Osteoblast (primary cell): ENCODE results near the gene STAU1. TPM values are rescaled to one million over a fixed set of nuclear protein-coding genes. Genes with fewer than 3 reads are reported as not detected.

Experiments used
- DNase-seq: peaks from one replicate; pipeline ENCODE4 v3.0.0; 2011; ENCODE audit warnings: low spot score, mixed read lengths; ENCODE audit not compliant: insufficient read length; ENCODE audit errors: missing footprints
- H2AFZ ChIP-seq: 2 replicates; pipeline ENCODE4 v1.6.0; 2011; ENCODE audit warnings: mild to moderate bottlenecking, low read length
- H3K27ac ChIP-seq: 2 replicates; pipeline ENCODE4 v1.5.1; 2011; ENCODE audit warnings: mild to moderate bottlenecking, low read depth, low read length, moderate library complexity
- H3K27me3 ChIP-seq: 2 replicates; pipeline ENCODE4 v1.6.0; 2012; ENCODE audit warnings: mild to moderate bottlenecking, control low read depth, inconsistent platforms, low read length, moderate library complexity; ENCODE audit not compliant: insufficient read depth
- H3K36me3 ChIP-seq: 2 replicates; pipeline ENCODE4 v1.5.1; 2011; ENCODE audit warnings: mild to moderate bottlenecking, low read length, control low read depth, moderate library complexity; ENCODE audit not compliant: insufficient read depth
- H3K4me1 ChIP-seq: 2 replicates; pipeline ENCODE4 v1.5.1; 2011; ENCODE audit warnings: mild to moderate bottlenecking, low read length, control low read depth, moderate library complexity; ENCODE audit not compliant: insufficient read depth
- H3K4me2 ChIP-seq: 2 replicates; pipeline ENCODE4 v1.6.0; 2011; ENCODE audit warnings: mild to moderate bottlenecking, low read length; ENCODE audit not compliant: insufficient read depth
- H3K4me3 ChIP-seq: fragments of 200-600 bp; sonication (generic); 3 replicates; pipeline ENCODE4 v1.5.1; 2012; ENCODE audit warnings: mild to moderate bottlenecking, low read length, inconsistent platforms; ENCODE audit not compliant: insufficient read depth
- H3K79me2 ChIP-seq: 2 replicates; pipeline ENCODE4 v1.6.0; 2012; ENCODE audit warnings: mild to moderate bottlenecking, low read length, control low read depth, inconsistent platforms; ENCODE audit not compliant: insufficient read depth
- H3K9me3 ChIP-seq: 2 replicates; pipeline ENCODE4 v1.5.1; 2011; ENCODE audit warnings: low read depth, low read length, control low read depth
- H4K20me1 ChIP-seq: 2 replicates; pipeline ENCODE4 v1.6.0; 2012; ENCODE audit warnings: mild to moderate bottlenecking, low read length, control low read depth; ENCODE audit not compliant: insufficient read depth
- total RNA-seq: library from RNA; depleted of rRNA; stranded (reverse); fragments of >200 nt; gene quantifications from 2 replicates; pipeline ENCODE4 v1.2.3, GENCODE V29; 2012
- TF ChIP-seq, protein P1 (sequence below): IDR thresholded peaks from 2 replicates; pipeline ENCODE4 v1.5.1; 2011; ENCODE audit warnings: mild to moderate bottlenecking, low read depth, low read length, moderate library complexity; ENCODE audit errors: extremely low read depth

STAU1 gene
- total RNA-seq, 1 donor, result 64.8 TPM

DNA sequence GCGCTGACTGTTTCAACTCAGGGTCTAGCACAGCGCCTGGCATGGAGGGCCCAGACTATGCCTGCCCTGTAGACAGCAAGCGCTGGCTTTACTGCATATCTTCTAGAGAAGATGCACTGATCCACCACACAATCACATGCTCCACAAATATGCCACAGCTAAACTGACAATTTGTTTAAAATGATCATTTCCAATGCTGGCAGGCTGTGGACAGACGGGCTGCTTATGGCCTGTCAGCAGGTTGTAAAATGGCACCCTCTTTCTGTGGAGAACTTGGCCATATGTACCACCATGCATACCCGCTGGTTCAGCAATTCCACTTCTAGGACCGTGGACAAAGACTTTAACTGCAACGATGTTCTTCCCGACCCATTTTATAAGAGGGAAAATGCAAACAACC, 40.8 kb downstream of the STAU1 start:
- no peak for DNase-seq
- no peak overlapping the region for H3K27ac ChIP-seq
- H3K4me3 ChIP-seq, result no peak overlapping the region
- peaks cover 44% of the 10 kb centered on the region for H3K79me2 ChIP-seq
- no peak overlapping the region for H2AFZ ChIP-seq
- TF ChIP-seq, protein P1, sequence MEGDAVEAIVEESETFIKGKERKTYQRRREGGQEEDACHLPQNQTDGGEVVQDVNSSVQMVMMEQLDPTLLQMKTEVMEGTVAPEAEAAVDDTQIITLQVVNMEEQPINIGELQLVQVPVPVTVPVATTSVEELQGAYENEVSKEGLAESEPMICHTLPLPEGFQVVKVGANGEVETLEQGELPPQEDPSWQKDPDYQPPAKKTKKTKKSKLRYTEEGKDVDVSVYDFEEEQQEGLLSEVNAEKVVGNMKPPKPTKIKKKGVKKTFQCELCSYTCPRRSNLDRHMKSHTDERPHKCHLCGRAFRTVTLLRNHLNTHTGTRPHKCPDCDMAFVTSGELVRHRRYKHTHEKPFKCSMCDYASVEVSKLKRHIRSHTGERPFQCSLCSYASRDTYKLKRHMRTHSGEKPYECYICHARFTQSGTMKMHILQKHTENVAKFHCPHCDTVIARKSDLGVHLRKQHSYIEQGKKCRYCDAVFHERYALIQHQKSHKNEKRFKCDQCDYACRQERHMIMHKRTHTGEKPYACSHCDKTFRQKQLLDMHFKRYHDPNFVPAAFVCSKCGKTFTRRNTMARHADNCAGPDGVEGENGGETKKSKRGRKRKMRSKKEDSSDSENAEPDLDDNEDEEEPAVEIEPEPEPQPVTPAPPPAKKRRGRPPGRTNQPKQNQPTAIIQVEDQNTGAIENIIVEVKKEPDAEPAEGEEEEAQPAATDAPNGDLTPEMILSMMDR, result no peak
- H3K4me1 ChIP-seq, result no peaks in the 10 kb centered on the region
- peaks cover 11% of the 10 kb centered on the region for H4K20me1 ChIP-seq
- H3K4me2 ChIP-seq, result no peak overlapping the region
- H3K27me3 ChIP-seq, result no peaks in the 10 kb centered on the region
- H3K36me3 ChIP-seq, result peaks cover 37% of the 10 kb centered on the region
- no peaks in the 10 kb centered on the region for H3K9me3 ChIP-seq

DNA sequence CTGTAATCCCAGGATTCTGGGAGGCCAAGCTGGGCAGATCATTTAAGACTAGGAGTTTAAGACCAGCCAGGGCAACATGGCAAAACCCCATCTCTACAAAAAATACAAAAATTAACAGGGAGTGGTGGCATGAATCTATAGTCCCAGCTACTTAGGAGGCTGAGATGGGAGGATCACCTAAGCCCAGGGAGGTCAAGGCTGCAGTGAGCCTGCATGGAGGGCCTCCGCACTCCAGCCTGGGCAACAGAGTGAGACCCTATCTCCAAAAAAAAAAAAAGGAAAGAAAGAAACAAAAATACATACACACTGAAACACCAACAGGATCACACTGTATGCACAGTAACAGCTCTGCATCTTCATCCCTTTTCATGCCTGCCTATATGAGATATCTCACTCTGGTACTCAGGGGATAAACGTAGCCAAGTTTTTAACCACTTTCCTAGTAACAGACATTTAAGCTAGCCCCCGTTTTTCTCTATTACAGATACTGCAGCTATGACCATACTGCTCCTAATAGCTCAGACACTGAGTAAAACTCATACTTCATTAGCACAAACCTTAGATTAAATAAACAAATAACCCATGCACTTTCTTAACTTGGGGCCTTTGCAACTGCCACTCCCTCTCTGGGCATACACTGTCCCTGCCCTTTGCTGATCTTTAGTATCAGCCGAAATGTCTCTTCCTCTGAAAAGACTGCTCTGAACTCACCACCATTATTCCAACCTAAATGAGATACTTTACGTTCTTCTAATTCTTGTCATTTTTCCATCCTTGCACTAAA, 41.5 kb downstream of the STAU1 start:
- Histone ChIP-seq H3K4me3 (no peak overlapping the region), H3K27me3 (no peaks in the 10 kb centered on the region), H2AFZ (no peak overlapping the region), H3K4me1 (no peaks in the 10 kb centered on the region), H3K4me2 (no peak overlapping the region), H4K20me1 (peaks cover 11% of the 10 kb centered on the region), H3K9me3 (no peaks in the 10 kb centered on the region), H3K79me2 (peaks cover 44% of the 10 kb centered on the region), H3K36me3 (peaks cover 34% of the 10 kb centered on the region), H3K27ac (no peak overlapping the region)
- no peak for DNase-seq
- TF ChIP-seq, protein P1, result no peak

GRCh38 chr20:49140834-49141233, 47.3 kb downstream of the STAU1 start:
- Histone ChIP-seq H3K27ac (no peak overlapping the region), H3K27me3 (no peaks in the 10 kb centered on the region), H3K36me3 (peaks cover 11% of the 10 kb centered on the region), H3K9me3 (no peaks in the 10 kb centered on the region), H4K20me1 (no peaks in the 10 kb centered on the region), H3K4me3 (no peak overlapping the region), H3K4me2 (no peak overlapping the region), H2AFZ (no peak overlapping the region), H3K4me1 (no peaks in the 10 kb centered on the region), H3K79me2 (peaks cover 35% of the 10 kb centered on the region)
- TF ChIP-seq, protein P1, result no peak
- no peak for DNase-seq

DNA sequence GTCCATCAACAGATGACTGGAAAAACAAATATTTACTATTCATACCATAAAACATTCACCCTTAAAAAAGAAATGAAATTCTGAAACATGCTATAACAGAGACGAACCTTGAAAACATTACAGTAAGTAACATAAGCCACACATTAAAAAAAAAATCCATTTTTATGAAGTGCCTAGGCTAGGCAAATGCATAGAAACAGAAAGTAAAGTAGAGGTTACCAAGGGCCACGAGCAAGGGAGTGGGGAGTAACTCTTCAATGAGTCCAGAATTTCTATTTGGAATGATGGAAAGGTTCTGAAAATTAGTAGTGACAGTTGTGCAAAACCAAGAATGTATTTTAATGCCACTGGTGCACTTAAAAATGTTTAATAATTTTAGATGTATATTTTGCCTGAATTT, 47.7 kb downstream of the STAU1 start:
- H3K9me3 ChIP-seq, result no peaks in the 10 kb centered on the region
- H3K79me2 ChIP-seq, result peaks cover 34% of the 10 kb centered on the region

More for the DNA sequence above, 47.7 kb downstream of the STAU1 start:
- no peak overlapping the region for H2AFZ ChIP-seq
- no peak overlapping the region for H3K4me2 ChIP-seq
- no peak for DNase-seq
- no peaks in the 10 kb centered on the region for H3K4me1 ChIP-seq
- peaks cover 11% of the 10 kb centered on the region for H3K36me3 ChIP-seq
- no peaks in the 10 kb centered on the region for H3K27me3 ChIP-seq
- H3K27ac ChIP-seq, result no peak overlapping the region
- no peak overlapping the region for H3K4me3 ChIP-seq
- H4K20me1 ChIP-seq, result no peaks in the 10 kb centered on the region
- TF ChIP-seq, protein P1, result no peak
